ENCODE measurements around the gene TMPRSS13.

- TF ChIP-seq CTCF (IDR thresholded peaks at IDR 0.05) (no peak), EP300 (IDR thresholded peaks at IDR 0.05) (no peak)
Observed at GRCh38 chr11:117927926-117928325, 1.3 kb downstream of the TMPRSS13 start.
